GM13976 (cell line): Measurements from ENCODE around the gene GPC6.

Experiments used
- DNase-seq: peaks from one replicate; pipeline ENCODE4 v3.0.0; 2012; ENCODE audit warnings: low spot score
- CTCF ChIP-seq: IDR thresholded peaks from 2 replicates; pipeline ENCODE4 v1.5.1; 2012; ENCODE audit warnings: borderline replicate concordance, mild to moderate bottlenecking; ENCODE audit not compliant: insufficient read depth; ENCODE audit errors: extremely low read depth, missing control alignments, control extremely low read depth
- in situ Hi-C: fragments of 300-500 bp; cut with MboI; formaldehyde crosslinking; loops from one replicate; pipeline ENCODE4 v1.12.0; 2022; ENCODE audit warnings: low sequenced_read_pairs, mixed read lengths, inconsistent platforms; ENCODE audit not compliant: unreplicated experiment

The GPC6 gene

DNA sequence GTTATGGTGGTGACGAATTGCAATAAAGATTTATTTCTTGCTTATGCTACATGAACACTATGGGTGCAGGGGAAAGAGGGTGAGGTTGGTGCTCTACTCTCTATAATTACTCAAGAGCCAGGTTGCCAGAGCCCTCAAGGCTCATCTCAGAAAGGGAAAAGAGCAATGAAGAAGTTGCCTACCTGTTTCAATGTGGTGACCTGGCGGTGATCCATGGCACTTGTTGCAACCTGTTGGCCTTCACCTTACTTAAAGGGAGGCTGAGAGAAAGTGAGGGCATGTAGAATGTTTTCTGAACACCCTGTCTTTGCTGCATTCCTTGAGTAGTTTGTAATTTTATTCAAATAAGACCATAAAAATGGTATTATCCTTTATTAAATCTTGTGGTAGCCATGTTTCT lies 394.4 kb downstream of the GPC6 start:
- DNase-seq, result no peak
- no peak for TF ChIP-seq CTCF
- in situ Hi-C loops, result no loop called here

DNA sequence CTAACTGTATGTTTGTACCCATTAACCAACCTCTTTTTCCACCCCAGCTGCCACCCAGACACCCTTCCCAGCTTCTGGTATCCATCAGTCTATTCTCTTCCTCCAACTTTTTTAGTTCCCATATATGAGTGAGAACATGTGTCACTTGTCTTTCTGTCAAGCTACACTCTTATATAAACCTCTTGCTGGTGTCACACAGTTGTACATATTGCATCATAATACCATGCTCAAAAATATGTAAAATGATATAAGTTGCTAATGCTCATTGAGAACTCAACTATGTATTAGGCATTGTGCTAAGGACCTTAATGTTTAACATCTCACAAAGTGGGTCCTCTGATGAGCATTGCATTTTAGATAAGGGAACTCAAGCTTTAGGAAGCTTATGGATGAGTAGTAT lies 395.4 kb downstream of the GPC6 start:
- in situ Hi-C loops, result no loop called here
- no peak for TF ChIP-seq CTCF
- no peak for DNase-seq

GRCh38 chr13:93624311-93624777 lies 397.7 kb downstream of the GPC6 start:
- TF ChIP-seq CTCF, result no peak
- in situ Hi-C loops, result no loop called here
- no peak for DNase-seq

DNA sequence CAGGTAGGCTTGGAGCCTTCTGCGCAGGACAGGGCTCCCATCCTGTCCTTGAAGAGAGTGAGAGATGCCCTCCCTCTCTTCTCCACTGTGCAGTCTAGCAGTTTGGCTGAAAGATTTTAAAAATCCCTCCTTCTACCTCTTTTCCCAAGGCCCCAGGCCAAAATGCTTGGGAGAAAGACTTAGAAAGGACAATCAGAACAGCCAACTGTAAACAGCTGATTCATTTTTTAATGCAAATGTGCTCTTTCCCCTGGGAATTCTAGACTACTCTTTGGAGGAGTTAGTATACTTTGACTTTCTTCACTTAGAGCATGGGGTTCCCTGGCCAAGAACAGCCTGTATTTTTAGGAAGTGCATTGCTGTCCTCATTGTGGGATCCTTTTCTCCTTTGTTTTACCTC lies 398.9 kb downstream of the GPC6 start:
- in situ Hi-C loops, result no loop called here
- TF ChIP-seq CTCF, result no peak
- DNase-seq, result no peak

GRCh38 chr13:93628136-93628797 lies 401.7 kb downstream of the GPC6 start:
- no peak for DNase-seq
- in situ Hi-C loops, result no loop called here
- TF ChIP-seq CTCF, result no peak

DNA sequence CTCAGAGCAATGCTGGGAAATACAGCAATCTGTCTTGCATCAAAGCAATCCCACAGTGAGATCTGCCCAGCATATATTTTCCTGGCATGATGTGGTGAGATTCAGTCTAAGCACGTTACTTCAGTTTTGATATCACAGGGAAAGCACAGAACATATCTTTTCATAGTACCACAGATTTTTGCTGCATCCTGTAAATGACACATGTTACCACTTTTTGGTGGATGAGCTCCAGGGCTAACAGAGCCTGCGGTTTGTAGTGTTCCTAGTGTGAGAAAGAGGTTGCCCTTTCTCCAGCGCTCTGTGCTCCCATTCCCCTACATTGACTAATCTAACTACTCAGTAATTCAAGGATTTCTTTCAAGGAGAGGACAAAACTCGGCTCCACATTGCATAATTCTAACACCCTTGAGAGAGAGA lies 409.0 kb downstream of the GPC6 start:
- no peak for DNase-seq
- in situ Hi-C loops, result no loop called here
- TF ChIP-seq CTCF, result no peak
